H1 (cell line): ENCODE measurements around the gene FGF6. TPM values are rescaled to one million over a fixed set of nuclear protein-coding genes. Genes with fewer than 3 reads are reported as not detected.

Experiments used
- CTCF ChIA-PET: fragments of 300-600 bp; sonication (Branson Sonifier 250); formaldehyde crosslinking; loops from one replicate; lab custom pipeline; 2021; ENCODE audit not compliant: partially characterized antibody; lab: Charles Lee
- POLR2A ChIA-PET: fragments of 300-600 bp; sonication (Branson Sonifier 250); formaldehyde crosslinking; loops from one replicate; lab custom pipeline; 2021; ENCODE audit warnings: inconsistent platforms; ENCODE audit not compliant: partially characterized antibody; lab: Charles Lee
- DNase-seq, 2 experiments: peaks; one replicate each; pipeline versions ENCODE4 v3.0.0 to v3.0.0-alpha.2; 2010 to 2022; ENCODE audit warnings: low spot score in 2 of 2, low read depth in 1 of 2, mixed read lengths in 1 of 2
- FAIRE-seq: peaks from 2 replicates; lab custom pipeline; 2011; peaks lifted over from hg19 to GRCh38; lab: Jason Lieb, UNC
- H2AFZ ChIP-seq: 2 replicates; pipeline ENCODE4 v1.8.1; 2012; ENCODE audit warnings: low read length, inconsistent platforms
- H2AK5ac ChIP-seq: 2 replicates; pipeline ENCODE4 v1.6.1; 2013; ENCODE audit warnings: low read depth, low read length
- H2BK120ac ChIP-seq: replicated peaks from 2 replicates; pipeline ENCODE3; 2013; ENCODE audit warnings: low read depth, low read length, inconsistent platforms
- H2BK12ac ChIP-seq: 2 replicates; pipeline ENCODE4 v1.6.1; 2013; ENCODE audit warnings: low read depth, low read length
- H2BK15ac ChIP-seq: 2 replicates; pipeline ENCODE4 v1.6.1; 2013; ENCODE audit warnings: low read length
- H2BK20ac ChIP-seq: 2 replicates; pipeline ENCODE4 v1.6.1; 2013; ENCODE audit warnings: low read length
- H2BK5ac ChIP-seq: 2 replicates; pipeline ENCODE4 v1.6.1; 2013; ENCODE audit warnings: low read depth, low read length
- H3K14ac ChIP-seq: 2 replicates; pipeline ENCODE4 v1.6.1; 2013; ENCODE audit warnings: inconsistent platforms; ENCODE audit not compliant: insufficient read length
- H3K18ac ChIP-seq: 2 replicates; pipeline ENCODE4 v1.6.1; 2013; ENCODE audit warnings: low read length; ENCODE audit errors: extremely low read depth
- H3K23ac ChIP-seq: 2 replicates; pipeline ENCODE4 v1.6.1; 2013; ENCODE audit warnings: inconsistent platforms; ENCODE audit not compliant: insufficient read length
- H3K23me2 ChIP-seq: 2 replicates; pipeline ENCODE4 v1.6.1; 2013; ENCODE audit warnings: low read depth, low read length
- H3K27ac ChIP-seq: 2 replicates; pipeline ENCODE4 v1.6.1; 2011; ENCODE audit warnings: low read depth, low read length, inconsistent platforms
- H3K27me3 ChIP-seq, 4 experiments: replicated peaks in 1 of 4; 1 replicate in 1 of 4; 2 replicates in 3 of 4; pipeline versions ENCODE4 v1.6.1 to v1.8.1; 2011 to 2013; ENCODE audit warnings: low read length in 3 of 4, mild to moderate bottlenecking in 3 of 4, inconsistent platforms in 2 of 4, mixed read lengths in 2 of 4, moderate library complexity in 1 of 4; ENCODE audit not compliant: control insufficient read depth in 3 of 4, insufficient read depth in 3 of 4; ENCODE audit errors: extremely low read depth in 1 of 4
- H3K36me3 ChIP-seq, 4 experiments: 2 replicates each; pipeline versions ENCODE4 v1.6.1 to v1.8.1; 2011 to 2013; ENCODE audit warnings: mild to moderate bottlenecking in 4 of 4, low read length in 3 of 4, moderate library complexity in 2 of 4, control low read depth in 1 of 4, inconsistent platforms in 1 of 4; ENCODE audit not compliant: insufficient read depth in 4 of 4, control insufficient read depth in 2 of 4
- H3K4ac ChIP-seq: replicated peaks from 2 replicates; pipeline ENCODE3; 2013; ENCODE audit warnings: low read length, low read depth, mixed read lengths, inconsistent platforms; ENCODE audit not compliant: insufficient read length
- H3K4me1 ChIP-seq, 4 experiments: replicated peaks in 1 of 4; 1 replicate in 1 of 4; 2 replicates in 3 of 4; pipeline versions ENCODE4 v1.6.1 to v1.8.1; 2011 to 2013; ENCODE audit warnings: low read length in 3 of 4, inconsistent platforms in 2 of 4, mixed read lengths in 1 of 4; ENCODE audit not compliant: insufficient read depth in 4 of 4, control insufficient read depth in 3 of 4
- H3K4me2 ChIP-seq, 2 experiments: 2 replicates each; pipeline versions ENCODE4 v1.6.1 to v1.8.1; 2011 to 2013; ENCODE audit warnings: low read depth in 2 of 2, low read length in 2 of 2, control low read depth in 1 of 2, inconsistent platforms in 1 of 2, mild to moderate bottlenecking in 1 of 2; ENCODE audit not compliant: insufficient read depth in 1 of 2
- H3K4me3 ChIP-seq, 4 experiments: fragments of 200-600, 300-600 bp in 1 of 4; sonication (generic), shearing (Covaris generic), sonication (Bioruptor Twin) in 1 of 4; 2 replicates each; pipeline versions ENCODE4 v1.5.1 to v1.8.1; 2011 to 2016; ENCODE audit warnings: low read length in 4 of 4, low read depth in 3 of 4, control low read depth in 2 of 4, inconsistent platforms in 2 of 4, mild to moderate bottlenecking in 2 of 4, mixed read lengths in 1 of 4, moderate library complexity in 1 of 4; ENCODE audit not compliant: insufficient read depth in 2 of 4; ENCODE audit errors: extremely low read depth in 1 of 4
- H3K56ac ChIP-seq: replicated peaks from 2 replicates; pipeline ENCODE3; 2013; ENCODE audit warnings: low read depth, mild to moderate bottlenecking, mixed read lengths, low read length, inconsistent platforms; ENCODE audit not compliant: insufficient read length
- H3K79me1 ChIP-seq: 2 replicates; pipeline ENCODE4 v1.6.1; 2013; ENCODE audit warnings: low read depth, low read length, control low read depth
- H3K79me2 ChIP-seq, 2 experiments: 2 replicates each; pipeline versions ENCODE4 v1.6.1 to v1.8.1; 2012 to 2013; ENCODE audit warnings: low read length in 2 of 2, mild to moderate bottlenecking in 2 of 2, inconsistent platforms in 1 of 2; ENCODE audit not compliant: insufficient read depth in 2 of 2, control insufficient read depth in 1 of 2
- H3K9ac ChIP-seq, 4 experiments: replicated peaks in 1 of 4; 1 replicate in 1 of 4; 2 replicates in 3 of 4; pipeline versions ENCODE4 v1.6.1 to v1.8.1; 2011 to 2013; ENCODE audit warnings: low read depth in 3 of 4, low read length in 3 of 4, control low read depth in 2 of 4, mild to moderate bottlenecking in 2 of 4, moderate library complexity in 2 of 4, inconsistent platforms in 1 of 4; ENCODE audit errors: extremely low read depth in 1 of 4
- H3K9me3 ChIP-seq, 2 experiments: 2 replicates each; pipeline versions ENCODE4 v1.6.1 to v1.8.1; 2012 to 2013; ENCODE audit warnings: mild to moderate bottlenecking in 2 of 2, moderate library complexity in 2 of 2, control low read depth in 1 of 2, inconsistent platforms in 1 of 2, low read depth in 1 of 2, low read length in 1 of 2, mixed read lengths in 1 of 2; ENCODE audit not compliant: insufficient read depth in 2 of 2
- H4K20me1 ChIP-seq, 2 experiments: replicated peaks in 1 of 2; 2 replicates each; pipeline versions ENCODE3 to v1.8.1; 2011 to 2013; ENCODE audit warnings: inconsistent platforms in 2 of 2, low read length in 2 of 2, mild to moderate bottlenecking in 1 of 2; ENCODE audit not compliant: insufficient read depth in 2 of 2, control insufficient read depth in 1 of 2
- H4K5ac ChIP-seq: 2 replicates; pipeline ENCODE4 v1.6.1; 2013; ENCODE audit warnings: low read length, low read depth, mixed read lengths, inconsistent platforms; ENCODE audit not compliant: insufficient read length
- H4K8ac ChIP-seq: 2 replicates; pipeline ENCODE4 v1.8.0; 2013; ENCODE audit warnings: mild to moderate bottlenecking, moderate library complexity, low read length, inconsistent platforms; ENCODE audit not compliant: insufficient read depth; ENCODE audit errors: extremely low read depth
- H4K91ac ChIP-seq: replicated peaks from 2 replicates; pipeline ENCODE3; 2013; ENCODE audit warnings: low read length, mixed read lengths, inconsistent platforms; ENCODE audit not compliant: insufficient read length
- ASH2L ChIP-seq: fragments of 200-600, 300-600 bp; sonication (generic); IDR thresholded peaks from one replicate; pipeline ENCODE4 v1.7.1; 2017; ENCODE audit warnings: low read length
- CBX5 ChIP-seq: fragments of 300-800, 300-1000 bp; sonication (generic); IDR thresholded peaks from 2 replicates; pipeline ENCODE4 v1.7.1; 2016; ENCODE audit warnings: antibody characterized with exemption, low read length, low read depth
- CREB1 ChIP-seq: IDR thresholded peaks from 2 replicates; pipeline ENCODE4 v1.6.1; 2012; ENCODE audit warnings: inconsistent platforms
- GABPA ChIP-seq: IDR thresholded peaks from 2 replicates; pipeline ENCODE4 v1.6.1; 2011; ENCODE audit warnings: mild to moderate bottlenecking, low read length, moderate library complexity, borderline replicate concordance; ENCODE audit not compliant: insufficient read depth
- HDAC2 ChIP-seq, 2 experiments: fragments of 300-600 bp in 1 of 2; sonication (generic) in 1 of 2; IDR thresholded peaks; 2 replicates each; pipeline ENCODE4 v1.6.1; 2011 to 2012; ENCODE audit warnings: low read depth in 2 of 2, low read length in 2 of 2, mild to moderate bottlenecking in 2 of 2, moderate library complexity in 2 of 2, borderline replicate concordance in 1 of 2, inconsistent platforms in 1 of 2
- HDAC6 ChIP-seq: IDR thresholded peaks from one replicate; pipeline ENCODE4 v1.7.1; 2012; ENCODE audit warnings: low read depth, mild to moderate bottlenecking, inconsistent platforms, low read length, moderate library complexity
- MAFK ChIP-seq: IDR thresholded peaks from 2 replicates; pipeline ENCODE4 v1.6.1; 2012; ENCODE audit warnings: low read depth, mild to moderate bottlenecking, improper control_type of control experiment, low read length
- NANOG ChIP-seq: IDR thresholded peaks from 2 replicates; pipeline ENCODE4 v1.6.1; 2011; ENCODE audit warnings: low read length, low read depth, mild to moderate bottlenecking, inconsistent platforms; ENCODE audit not compliant: insufficient read depth, poor library complexity, severe bottlenecking
- SIX5 ChIP-seq: IDR thresholded peaks from 2 replicates; pipeline ENCODE4 v1.6.1; 2011; ENCODE audit warnings: mild to moderate bottlenecking, low read depth, low read length
- TAF7 ChIP-seq: optimal IDR thresholded peaks from 2 replicates; pipeline ENCODE3; 2011; ENCODE audit warnings: low read depth, mild to moderate bottlenecking, inconsistent platforms, low read length, moderate library complexity, borderline replicate concordance
- TCF12 ChIP-seq: IDR thresholded peaks from 2 replicates; pipeline ENCODE4 v1.6.1; 2011; ENCODE audit warnings: low read depth, mild to moderate bottlenecking, low read length
- TEAD4 ChIP-seq: IDR thresholded peaks from 2 replicates; pipeline ENCODE4 v1.6.1; 2012; ENCODE audit warnings: low read depth, low read length, inconsistent platforms, mixed read lengths
- WGBS, 2 experiments: shearing (Covaris generic) in 1 of 2; methylation state at CpG; one replicate each; pipeline versions ENCODE4 v1.1.6 to v1.1.7; 2013 to 2015; ENCODE audit warnings: low lambda C conversion rate in 2 of 2, mixed read lengths in 2 of 2, inconsistent platforms in 1 of 2, low coverage in 1 of 2, missing lambda C conversion rate in 1 of 2; ENCODE audit not compliant: insufficient replicate concordance in 2 of 2, insufficient coverage in 1 of 2, insufficient read length in 1 of 2; ENCODE audit errors: extremely low coverage in 1 of 2, missing lambda C conversion rate in 1 of 2; 5-methylcytosine and 5-hydroxymethylcytosine counted together
- polyA plus RNA-seq, 7 experiments: library from polyadenylated mRNA; depleted of rRNA in 3 of 7; stranded (reverse) in 5 of 7; unstranded in 2 of 7; fragments of >200 nt in 5 of 7; fragments of 200-250 nt in 2 of 7; gene quantifications; 1 replicate in 5 of 7; 2 replicates in 1 of 7; 4 replicates in 1 of 7; pipeline versions ENCODE4 v1.2.1 to v1.2.3, GENCODE V29; 2011 to 2013; ENCODE audit warnings: missing spikeins in 2 of 7, mixed read lengths in 2 of 7
- total RNA-seq: library from RNA; stranded (reverse); fragmentation: NEBNext Ultra II Directional; extraction: Animal tissue kit (Norgen Biotek cat#: 25700); gene quantifications from 2 replicates; pipeline ENCODE4 v1.2.1, GENCODE V29; 2021
- TF ChIP-seq, protein P1 (sequence below): IDR thresholded peaks from 2 replicates; pipeline ENCODE4 v1.6.1; 2012; ENCODE audit warnings: inconsistent platforms

FGF6 gene
- total and polyA plus RNA-seq, 2 of the 8 experiments (the other 6 are each of a cell fraction or from before 2014, with no cell fraction given), result not detected

DNA sequence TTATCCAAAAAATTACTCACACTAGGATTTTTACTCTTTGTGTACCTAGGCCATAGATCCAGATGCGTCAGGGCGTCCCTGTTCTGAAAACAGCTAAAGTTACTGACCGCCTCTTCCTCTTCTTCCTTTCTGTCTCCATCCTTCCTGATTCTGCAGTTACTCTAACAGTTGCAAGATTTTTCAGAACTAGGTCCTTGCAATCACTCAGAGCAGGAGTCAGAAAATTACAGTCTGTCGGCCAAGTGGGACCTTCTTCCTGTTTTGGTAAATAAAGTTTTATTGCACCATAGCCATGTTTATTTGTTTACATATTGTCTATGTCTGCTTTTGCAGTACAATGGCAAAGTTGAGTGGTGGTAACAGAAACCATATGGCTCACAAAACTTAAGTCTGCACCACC lies 25.6 kb upstream of the FGF6 start:
- no peak overlapping the region for H2BK20ac ChIP-seq
- no peak overlapping the region for H2BK12ac ChIP-seq
- no peak overlapping the region for H4K8ac ChIP-seq
- no peak overlapping the region for H2BK120ac ChIP-seq
- H3K9me3 ChIP-seq, result no peaks in the 10 kb centered on the region
- H3K79me1 ChIP-seq, result no peaks in the 10 kb centered on the region
- no peak overlapping the region for H4K91ac ChIP-seq
- no peak overlapping the region for H3K18ac ChIP-seq
- no peaks in the 10 kb centered on the region for H3K36me3 ChIP-seq
- ChIA-PET POLR2A (no interaction called here), CTCF (no interaction called here)
- no peak overlapping the region for H3K4ac ChIP-seq
- no peak overlapping the region for H3K9ac ChIP-seq
- WGBS, 2 experiments, result 78% methylated on average over 4 of the region's 4 CpGs; no CpG with 5 or more reads in 1 of the 2 experiments
- H3K4me3 ChIP-seq, result no peak overlapping the region
- H3K79me2 ChIP-seq, result no peaks in the 10 kb centered on the region
- H3K14ac ChIP-seq, result no peak overlapping the region
- DNase-seq (no peak), FAIRE-seq (no peak)
- H3K56ac ChIP-seq, result no peak overlapping the region
- no peak for TF ChIP-seq CBX5
- TF ChIP-seq NANOG, result no peak
- no peak for TF ChIP-seq CREB1
- TF ChIP-seq MAFK, result no peak
- no peak for TF ChIP-seq HDAC2 (IDR thresholded peaks at IDR 0.05; ENCODE audit: borderline replicate concordance in 1 of 2, low read depth in 2 of 2, low read length in 2 of 2)
- TF ChIP-seq TEAD4, result no peak
- no peak for TF ChIP-seq ASH2L
- TF ChIP-seq GABPA, result no peak
- TF ChIP-seq, protein P1, sequence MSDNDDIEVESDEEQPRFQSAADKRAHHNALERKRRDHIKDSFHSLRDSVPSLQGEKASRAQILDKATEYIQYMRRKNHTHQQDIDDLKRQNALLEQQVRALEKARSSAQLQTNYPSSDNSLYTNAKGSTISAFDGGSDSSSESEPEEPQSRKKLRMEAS, result no peak
- no peak for TF ChIP-seq HDAC6
- TF ChIP-seq TAF7, result no peak
- TF ChIP-seq SIX5, result no peak
- no peak for TF ChIP-seq TCF12
- no peaks in the 10 kb centered on the region for H3K27me3 ChIP-seq
- H4K5ac ChIP-seq, result no peak overlapping the region
- no peak overlapping the region for H3K27ac ChIP-seq
- H2BK15ac ChIP-seq, result no peak overlapping the region
- no peak overlapping the region for H2AFZ ChIP-seq
- H2BK5ac ChIP-seq, result no peak overlapping the region
- H2AK5ac ChIP-seq, result no peak overlapping the region
- H3K4me2 ChIP-seq, result no peak overlapping the region
- H3K23ac ChIP-seq, result no peak overlapping the region
- no peaks in the 10 kb centered on the region for H3K23me2 ChIP-seq
- no peaks in the 10 kb centered on the region for H3K4me1 ChIP-seq
- H4K20me1 ChIP-seq, result no peaks in the 10 kb centered on the region
